IPS-11a (cell line): ENCODE data around the gene HDAC2.
"Not testable (repeated sequence)": the region's sequence is repeated elsewhere in the genome, so short reads cannot be mapped to it uniquely, and the experiment has no call there.

ENCODE experiments used
- H3K4me3 ChIP-seq: one replicate; pipeline ENCODE4 v1.5.1; 2013; ENCODE audit warnings: low read depth, low read length, control low read depth

HDAC2 gene

DNA sequence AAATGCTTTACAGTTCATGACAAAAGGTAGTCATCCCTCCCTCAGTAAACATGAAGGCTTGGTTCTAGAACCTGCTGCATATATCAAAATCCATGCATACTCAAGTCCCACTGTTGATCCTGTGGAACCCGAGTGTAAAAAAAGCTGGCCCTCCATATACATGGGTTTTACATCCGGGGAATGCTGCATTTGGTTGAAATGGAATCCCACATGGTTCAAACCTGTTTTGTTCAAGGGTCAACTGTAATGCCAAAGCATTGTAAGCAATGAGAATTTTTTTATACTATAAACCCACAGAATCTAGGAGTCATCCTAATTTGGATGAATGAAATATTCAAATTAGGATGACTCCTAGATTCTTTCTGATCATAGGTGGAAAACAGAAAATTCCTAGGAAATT lies 5.9 kb upstream of the HDAC2 start:
- H3K4me3 ChIP-seq = no peak overlapping the region

DNA sequence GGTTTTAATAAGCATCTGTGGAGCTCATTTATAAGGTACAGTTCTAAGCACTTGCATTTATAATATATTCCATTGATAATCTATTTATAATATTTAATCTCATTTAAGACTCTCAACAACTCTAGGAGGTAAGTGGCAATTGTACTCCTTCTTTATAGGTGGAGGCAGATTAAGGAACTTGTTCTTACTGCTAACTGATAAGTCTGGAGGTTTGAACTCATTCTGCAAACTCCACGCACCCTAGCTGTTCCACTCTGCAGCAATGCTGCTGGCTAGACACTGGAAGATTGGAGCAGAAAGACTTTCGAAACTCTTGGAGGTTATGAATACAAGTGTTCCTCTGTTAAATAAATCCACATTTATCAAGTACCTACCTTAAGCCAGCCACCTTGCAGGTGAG lies 793 bp upstream of the HDAC2 start:
- no peak overlapping the region for H3K4me3 ChIP-seq

DNA sequence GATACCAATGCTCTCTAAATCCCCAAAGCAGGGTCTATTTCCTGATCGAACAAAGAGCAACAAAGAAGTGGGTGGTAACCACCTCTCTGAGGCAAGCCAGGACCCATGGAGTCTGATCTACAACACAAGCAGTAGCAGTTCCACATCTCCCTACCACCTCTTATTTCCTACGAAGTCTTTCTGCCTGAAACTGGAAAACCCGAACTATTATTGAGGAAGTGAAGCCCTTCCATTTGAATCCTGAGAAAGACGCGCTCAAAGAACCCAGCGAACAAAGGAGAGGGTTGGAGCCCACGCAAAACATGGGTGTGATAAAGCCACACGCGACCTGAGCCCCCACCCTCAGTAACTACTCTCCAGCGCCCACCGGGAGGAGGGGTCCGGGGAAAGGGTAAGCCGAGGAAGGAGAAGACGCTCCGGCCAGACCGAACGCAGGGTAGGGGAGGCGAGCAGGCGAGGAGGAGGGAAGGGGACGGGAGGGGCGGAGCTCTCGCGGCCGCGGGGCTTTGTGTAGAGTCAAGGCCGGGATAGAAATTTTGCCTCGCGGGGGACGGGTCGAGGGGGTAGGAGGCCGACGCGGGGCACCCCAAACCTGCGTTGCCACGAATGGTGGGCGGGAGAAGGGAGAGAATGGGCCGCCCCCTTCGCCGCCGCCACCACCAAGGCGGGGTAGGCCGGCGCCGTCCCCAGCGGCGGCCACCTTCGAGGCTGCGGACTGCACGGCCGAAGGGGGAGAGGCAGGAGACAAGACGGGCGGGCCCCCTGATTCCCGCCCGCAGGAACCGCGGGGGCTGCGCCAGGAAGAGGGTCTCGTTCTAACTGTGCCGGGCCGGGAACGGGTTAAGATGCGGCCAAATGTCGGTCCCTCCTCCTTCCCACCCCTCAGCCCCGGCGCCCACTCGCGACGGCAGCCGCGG lies 802 bp downstream of the HDAC2 start:
- peak overlapping the region; percentile 73 for H3K4me3 ChIP-seq

DNA sequence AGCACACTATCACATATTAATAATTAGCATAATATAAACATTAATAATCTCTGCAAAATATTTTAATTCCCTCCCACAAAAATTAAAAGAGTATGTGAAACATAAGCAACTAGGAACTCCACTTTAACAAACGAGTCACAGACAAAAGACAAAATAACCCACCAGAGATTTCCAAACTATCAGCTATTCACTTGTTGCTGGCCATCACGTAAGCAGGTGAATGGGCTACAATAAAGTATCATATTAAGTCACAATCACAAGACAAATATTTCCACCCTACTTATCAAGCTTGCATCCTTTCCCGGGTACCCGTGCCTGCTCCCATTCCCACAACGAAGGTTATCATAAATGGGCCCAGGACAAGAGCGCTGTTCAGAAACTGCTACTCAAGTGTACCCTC lies 2.5 kb downstream of the HDAC2 start:
- peak overlapping the region; percentile 73 for H3K4me3 ChIP-seq

DNA sequence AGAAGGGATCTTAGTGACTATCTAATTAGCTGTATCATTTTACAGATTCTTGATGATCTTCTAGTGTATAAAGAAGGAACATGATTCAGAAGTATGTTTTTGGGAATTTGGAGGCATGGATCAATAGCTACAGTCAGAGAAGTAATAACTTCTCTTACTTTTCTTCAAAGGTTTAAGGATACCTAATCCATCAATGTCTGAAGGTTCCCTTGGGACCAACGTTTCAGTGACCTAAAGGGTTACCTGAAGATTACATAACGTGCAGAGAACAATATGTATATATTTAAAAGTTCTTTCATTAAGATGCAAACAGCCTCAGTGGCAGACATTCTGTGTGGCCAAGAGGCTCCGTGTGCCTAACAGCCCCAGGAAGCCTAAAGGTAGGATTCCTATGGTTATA lies 3.2 kb downstream of the HDAC2 start:
- no peak overlapping the region for H3K4me3 ChIP-seq

DNA sequence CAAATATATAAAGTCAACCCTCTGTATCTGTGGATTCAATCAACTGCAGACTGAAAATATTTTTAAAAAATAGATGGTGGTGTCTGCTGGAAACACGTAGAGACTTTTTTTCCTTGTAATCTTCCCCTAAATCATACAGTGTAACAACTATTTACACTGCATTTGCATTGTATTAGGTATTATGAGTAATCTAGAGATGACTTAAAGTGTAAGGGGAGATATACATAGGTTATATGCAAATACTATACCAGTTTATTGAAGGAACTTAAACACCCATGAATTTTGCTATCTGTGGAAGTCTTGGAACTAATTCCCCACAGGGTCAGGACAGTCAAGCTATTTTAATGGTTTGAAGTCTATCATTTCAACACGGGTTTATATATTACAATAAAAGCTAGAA lies 10.2 kb downstream of the HDAC2 start:
- no peak overlapping the region for H3K4me3 ChIP-seq

DNA sequence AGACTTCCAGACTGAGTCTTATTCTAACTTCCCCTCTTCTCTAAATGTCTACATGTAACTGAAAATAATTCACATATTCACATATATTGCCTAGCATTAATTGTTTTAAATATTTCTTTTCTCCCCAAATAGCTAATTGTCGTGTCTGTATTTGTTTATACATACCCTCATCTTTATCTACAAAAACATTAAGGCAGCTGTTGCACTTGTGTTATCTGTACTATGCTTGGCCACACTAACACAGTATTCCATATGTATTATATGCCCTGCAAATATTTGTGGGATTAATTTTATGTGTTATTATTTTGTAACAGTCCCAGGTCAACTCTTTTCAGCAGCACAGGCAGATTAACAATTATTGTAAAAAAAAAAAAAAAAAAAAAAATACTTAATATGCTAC lies 11.7 kb downstream of the HDAC2 start:
- no peak overlapping the region for H3K4me3 ChIP-seq

DNA sequence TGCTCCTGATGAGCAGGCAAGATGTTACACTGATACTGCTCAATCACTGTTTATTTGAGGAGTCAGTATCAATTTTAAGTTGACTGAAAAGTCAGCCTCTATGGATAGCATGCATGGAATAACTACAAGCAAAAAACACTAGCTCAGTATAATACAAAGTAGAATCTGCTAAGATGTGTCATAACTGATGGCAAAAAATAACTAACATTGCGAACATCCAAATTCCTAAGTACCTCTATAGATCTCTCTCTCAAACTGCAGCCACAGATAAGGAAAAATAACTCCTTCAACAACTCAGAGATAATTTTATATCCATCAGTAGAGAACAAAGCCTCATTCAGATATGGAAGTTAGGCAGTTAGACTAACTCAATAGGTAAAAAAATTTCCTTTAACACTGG lies 16.3 kb downstream of the HDAC2 start:
- H3K4me3 ChIP-seq = no peak overlapping the region

DNA sequence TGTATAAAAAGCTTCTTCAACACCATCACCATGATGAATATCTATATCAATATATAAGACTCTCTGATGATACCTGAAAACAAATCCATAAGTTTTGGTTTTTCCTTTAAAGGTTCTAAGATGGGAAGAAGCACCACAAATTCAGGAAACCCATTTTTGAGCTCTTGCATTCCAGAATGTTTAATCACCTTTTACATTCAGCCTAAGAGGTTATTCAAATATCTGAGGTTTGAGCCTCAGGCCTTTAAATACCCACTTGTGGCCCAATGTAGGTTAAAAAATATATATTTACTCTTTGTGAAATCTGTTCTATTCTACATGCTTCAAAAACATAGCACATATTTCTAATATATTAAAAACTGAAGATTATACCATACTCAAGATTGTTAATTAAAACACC lies 17.6 kb downstream of the HDAC2 start:
- H3K4me3 ChIP-seq = no peak overlapping the region

DNA sequence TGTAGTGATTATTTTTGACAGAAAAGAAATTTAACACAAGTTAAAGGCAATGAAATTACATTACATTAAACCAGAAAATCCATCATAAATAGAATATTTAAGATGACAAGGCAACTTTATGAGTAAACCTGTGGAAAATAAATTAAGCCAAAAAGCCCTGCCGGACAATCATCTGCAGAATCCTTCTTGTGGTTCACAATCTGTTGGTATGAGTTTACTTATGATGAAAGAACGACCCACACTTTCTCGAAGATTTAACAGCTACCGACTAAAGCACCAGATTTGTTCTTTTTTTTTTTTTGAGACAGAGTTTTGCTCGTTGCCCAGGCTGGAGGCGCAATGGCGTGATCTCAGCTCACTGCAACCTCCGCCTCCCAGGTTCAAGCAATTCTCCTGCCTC lies 21.4 kb downstream of the HDAC2 start:
- no peak overlapping the region for H3K4me3 ChIP-seq

DNA sequence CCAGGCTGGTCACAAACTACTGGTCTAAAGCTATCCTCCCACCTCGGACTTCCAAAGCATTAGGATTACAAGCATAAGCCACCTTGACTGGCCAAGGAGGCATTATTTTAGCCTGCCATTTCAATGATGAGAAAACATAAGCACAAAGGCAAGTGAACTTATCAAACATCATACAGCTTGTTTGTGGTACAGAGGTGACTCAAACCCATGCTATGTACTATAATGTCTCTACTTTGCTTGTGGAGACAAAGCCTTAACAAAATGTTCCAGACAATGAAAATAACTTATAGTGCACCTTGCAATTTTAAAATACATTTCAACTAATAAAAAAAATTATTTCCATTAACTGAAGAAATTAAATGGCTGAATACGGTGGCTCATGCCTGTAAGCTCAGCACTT lies 26.2 kb downstream of the HDAC2 start:
- H3K4me3 ChIP-seq = no peak overlapping the region

DNA sequence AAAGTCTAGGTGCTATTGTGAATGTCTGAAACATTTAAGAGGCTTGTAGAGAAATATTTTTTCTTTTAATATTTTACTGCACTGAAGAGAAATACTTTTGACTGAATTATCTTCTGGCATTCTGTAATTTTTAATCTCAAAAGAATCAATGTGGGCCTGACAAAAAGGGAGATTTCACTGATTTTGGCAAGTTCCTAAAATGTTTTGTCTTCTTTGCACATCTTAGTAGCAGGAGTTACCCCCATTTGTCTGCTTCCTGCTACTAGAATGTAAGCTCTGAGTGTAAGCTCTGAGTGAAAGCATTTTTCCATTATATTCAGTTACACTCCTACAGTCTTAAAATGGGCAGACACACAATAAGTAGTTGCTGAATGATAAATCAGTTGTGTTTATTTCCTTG lies 31.1 kb downstream of the HDAC2 start:
- no peak overlapping the region for H3K4me3 ChIP-seq

DNA sequence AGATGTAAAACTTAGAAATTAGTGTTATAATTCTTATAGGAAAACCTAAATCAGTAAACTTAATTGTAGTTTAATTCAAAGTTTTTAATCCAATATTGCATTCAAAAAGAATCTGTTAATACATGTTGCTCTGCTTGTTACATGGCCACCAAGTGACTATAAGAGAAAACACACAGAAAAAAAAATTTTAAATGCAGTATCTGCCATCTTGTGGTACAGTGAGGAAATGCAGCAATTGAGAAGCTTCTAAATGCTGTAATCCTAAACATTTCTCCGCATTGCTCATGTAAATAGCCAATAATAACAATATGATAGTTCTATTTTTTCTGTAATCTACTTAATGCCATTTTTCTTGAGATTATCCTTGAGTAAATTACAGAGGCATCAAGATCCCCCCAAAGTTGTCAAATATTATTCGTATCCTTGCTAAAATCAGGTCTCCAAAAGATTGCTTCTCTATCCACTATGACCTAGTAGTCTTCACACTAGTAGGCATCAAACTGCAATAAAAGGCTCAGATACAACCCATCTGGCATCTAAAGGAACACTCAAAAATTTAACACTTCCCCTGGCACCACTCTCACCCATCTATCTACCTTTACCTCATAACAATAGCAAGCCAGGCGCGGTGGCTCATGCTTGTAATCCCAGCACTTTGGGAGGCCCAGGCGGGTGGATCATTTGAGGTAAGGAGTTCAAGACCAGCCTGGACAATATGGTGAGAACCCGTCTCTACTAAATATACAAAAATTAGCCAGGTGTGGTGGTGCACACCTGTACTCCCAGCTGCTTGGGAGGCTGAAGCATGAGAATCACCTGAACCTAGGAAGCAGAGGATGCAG lies 34.6 kb downstream of the HDAC2 start:
- H3K4me3 ChIP-seq = no peak overlapping the region

DNA sequence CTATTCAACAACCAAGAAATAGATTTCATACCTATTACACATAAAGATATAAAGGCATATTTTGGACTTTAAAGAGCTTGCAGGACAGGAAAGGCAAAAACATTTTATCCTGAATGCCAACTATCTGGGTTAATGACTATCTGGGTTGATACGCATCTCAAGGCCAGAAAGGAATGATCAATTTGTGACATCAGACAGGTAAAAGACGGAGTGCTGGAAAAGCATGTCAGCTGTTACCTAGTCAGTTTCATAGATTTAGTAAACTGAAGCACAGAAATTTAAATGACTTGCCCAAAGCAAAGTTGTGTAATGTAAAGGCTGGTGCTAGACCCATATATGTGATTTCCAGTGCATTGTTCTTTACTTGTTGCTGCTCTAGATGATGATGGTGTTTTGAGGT lies 36.8 kb downstream of the HDAC2 start:
- H3K4me3 ChIP-seq = no peak overlapping the region

DNA sequence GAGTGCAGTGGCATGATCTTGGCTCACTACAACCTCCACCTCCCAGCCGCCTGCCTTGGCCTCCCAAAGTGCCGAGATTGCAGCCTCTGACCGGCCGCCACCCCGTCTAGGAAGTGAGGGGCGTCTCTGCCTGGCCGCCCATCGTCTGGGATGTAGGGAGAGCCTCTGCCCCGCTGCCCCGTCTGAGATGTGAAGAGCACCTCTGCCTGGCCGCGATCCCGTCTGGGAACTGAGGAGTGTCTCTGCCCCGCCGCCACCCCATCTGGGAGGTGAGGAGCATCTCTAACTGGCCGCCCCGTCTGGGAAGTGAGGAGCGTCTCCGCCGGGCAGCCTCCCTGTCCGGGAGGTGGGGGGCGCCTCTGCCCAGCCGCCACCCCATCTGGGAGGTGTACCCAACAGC lies 39.0 kb downstream of the HDAC2 start:
- not testable (repeated sequence) for H3K4me3 ChIP-seq

DNA sequence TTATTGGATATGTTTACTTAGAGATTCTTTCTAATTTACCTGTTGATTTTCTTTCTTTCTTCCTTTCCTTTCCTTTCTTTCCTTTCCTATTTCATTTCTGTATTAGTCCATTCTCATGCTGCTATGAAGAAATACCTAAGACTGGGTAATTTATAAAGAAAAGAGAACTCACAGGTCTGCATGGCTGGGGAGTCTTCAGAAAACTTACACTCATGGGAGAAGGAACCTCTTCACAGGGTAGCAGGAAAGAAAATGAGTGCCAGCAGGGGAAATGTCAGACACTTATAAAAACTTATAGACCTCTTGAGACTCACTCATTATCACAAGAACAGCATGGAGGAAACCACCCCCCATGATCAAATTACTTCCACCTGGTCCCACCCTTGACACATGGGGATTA lies 40.8 kb downstream of the HDAC2 start:
- H3K4me3 ChIP-seq = no peak overlapping the region

DNA sequence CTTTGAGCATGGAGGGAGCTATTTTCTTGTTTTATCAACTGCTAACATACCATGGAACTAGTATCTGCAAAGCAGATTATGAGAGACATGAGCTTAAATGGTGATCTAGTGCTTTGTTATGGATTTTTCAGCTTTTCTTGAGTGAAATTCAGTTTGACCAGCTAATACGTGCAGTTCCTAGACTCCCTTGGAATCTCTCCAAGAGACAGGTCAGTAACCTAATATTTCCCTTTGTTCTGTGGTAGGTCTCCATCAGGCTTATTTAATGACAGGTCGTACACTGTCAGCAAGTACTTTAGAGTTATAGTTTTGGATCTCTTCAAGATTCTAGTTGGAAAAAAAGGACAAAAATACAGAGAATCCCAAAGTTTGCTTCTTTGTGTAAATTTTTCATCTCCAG lies 43.9 kb downstream of the HDAC2 start:
- no peak overlapping the region for H3K4me3 ChIP-seq

DNA sequence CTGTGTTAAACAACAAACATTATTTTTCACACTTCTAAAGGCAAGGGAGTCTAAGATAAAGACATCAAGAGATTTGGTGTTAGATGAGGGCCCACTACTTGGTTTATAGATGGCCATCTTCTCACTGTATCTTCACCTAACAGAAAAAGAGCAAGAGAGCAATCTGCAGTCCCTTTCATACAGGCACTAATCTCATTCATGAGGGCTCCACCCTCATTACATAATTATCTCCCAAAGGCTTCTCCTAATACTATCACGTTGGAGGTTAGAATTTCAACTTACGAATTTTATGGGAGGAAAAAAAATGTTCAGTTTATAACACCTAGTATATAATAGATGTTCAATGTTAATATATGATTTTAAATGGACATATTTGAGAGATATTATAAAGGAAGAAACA lies 45.6 kb downstream of the HDAC2 start:
- no peak overlapping the region for H3K4me3 ChIP-seq

DNA sequence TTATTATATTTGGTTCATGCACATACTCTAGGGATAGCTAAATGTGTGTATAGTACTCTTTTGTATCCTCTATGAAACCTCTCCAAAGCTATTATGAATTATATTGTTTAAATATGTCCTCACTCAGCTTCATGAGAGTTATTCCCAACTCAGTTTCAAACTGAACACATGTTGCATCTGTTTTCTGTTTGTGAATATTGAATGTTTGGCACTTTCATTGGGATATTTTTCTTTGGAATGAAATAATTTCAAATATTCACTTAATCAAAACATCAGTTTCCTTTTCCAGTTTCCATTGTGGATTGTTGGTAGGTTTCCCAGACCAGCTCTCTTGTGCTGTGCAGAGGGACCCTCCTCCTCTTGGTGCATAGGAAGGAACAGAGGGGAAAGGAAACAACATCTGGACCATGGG lies 46.6 kb downstream of the HDAC2 start:
- H3K4me3 ChIP-seq = no peak overlapping the region

DNA sequence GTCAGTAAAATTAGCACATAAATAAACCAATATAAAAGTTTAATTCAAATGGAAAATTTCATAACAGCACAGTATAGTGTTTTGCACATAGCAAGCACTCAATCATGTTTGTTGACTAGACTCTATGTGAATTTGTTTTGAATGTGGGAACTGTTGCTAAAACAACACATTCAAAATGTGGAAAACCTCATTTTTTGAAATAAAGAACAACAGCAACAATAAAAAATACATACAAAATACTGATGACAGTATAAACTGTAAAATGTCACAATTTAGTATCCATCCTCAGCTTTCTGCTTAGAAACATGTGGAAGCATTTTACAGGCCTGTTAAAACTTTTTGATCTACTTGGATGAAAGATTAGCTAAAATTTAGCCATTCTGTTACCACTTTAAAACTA lies 47.4 kb downstream of the HDAC2 start:
- H3K4me3 ChIP-seq = no peak overlapping the region

DNA sequence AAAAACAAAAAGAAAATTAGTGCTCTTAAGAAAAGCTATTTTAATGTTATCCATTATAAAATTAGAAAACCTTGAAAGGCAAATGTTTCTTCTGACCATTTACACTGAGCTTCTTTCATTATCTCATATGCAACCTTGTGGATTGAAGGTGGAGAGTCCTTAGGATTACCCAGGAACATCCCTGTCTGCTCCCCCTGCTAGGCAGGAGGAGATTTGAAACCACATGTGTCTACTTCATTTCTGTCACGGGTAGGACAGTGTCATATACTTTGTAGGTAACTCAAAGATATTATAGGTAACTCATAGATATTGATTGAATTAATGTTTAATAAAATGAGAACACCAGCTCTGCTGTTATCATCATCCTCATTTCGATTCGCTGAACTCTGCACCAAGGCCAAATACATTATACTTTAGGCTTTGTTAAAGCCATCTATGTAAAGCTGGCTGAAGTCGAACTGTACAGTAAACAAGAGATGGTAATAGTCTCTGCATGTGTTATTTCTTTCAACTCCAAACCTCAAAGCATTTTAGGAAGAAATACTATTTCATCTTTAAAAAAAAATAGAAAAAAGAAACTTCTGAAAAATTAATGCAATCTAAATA lies 49.5 kb downstream of the HDAC2 start:
- H3K4me3 ChIP-seq = no peak overlapping the region
